Progenitor cell of endocrine pancreas (in vitro differentiated cells): ENCODE data around the gene TEX14. TPM values are rescaled to one million over a fixed set of nuclear protein-coding genes. Genes with fewer than 3 reads are reported as not detected.
A peak's percentile ranks its signal among the peaks of the same experiment; 100 is the strongest.
"Not testable (repeated sequence)": the region's sequence is repeated elsewhere in the genome, so short reads cannot be mapped to it uniquely, and the experiment has no call there.

Source experiments
- DNase-seq: peaks from one replicate; pipeline ENCODE4 v3.0.0; 2021; ENCODE audit warnings: low spot score; ENCODE audit not compliant: unreplicated experiment
- H3K27ac Mint-ChIP-seq: 2 replicates; pipeline ENCODE4 v1.8.0; 2021; ENCODE audit warnings: mild to moderate bottlenecking, moderate library complexity, mixed read lengths
- H3K27me3 Mint-ChIP-seq: 2 replicates; pipeline ENCODE4 v1.8.0; 2021; ENCODE audit warnings: mixed read lengths
- H3K36me3 Mint-ChIP-seq: 2 replicates; pipeline ENCODE4 v1.8.0; 2022; ENCODE audit warnings: mixed read lengths; ENCODE audit not compliant: insufficient read depth
- H3K4me1 Mint-ChIP-seq: 2 replicates; pipeline ENCODE4 v1.8.0; 2021; ENCODE audit warnings: low read depth, mixed read lengths
- H3K4me3 Mint-ChIP-seq: 2 replicates; pipeline ENCODE4 v1.8.0; 2021; ENCODE audit warnings: low read depth, mild to moderate bottlenecking, moderate library complexity, mixed read lengths
- H3K9me3 Mint-ChIP-seq: 2 replicates; pipeline ENCODE4 v1.8.0; 2021; ENCODE audit warnings: low read depth, mixed read lengths
- CTCF ChIP-seq: fragments of 200-600 bp; sonication (generic); IDR thresholded peaks from one replicate; pipeline ENCODE4 v1.5.0; 2021; ENCODE audit warnings: antibody characterized with exemption, mild to moderate bottlenecking; ENCODE audit not compliant: unreplicated experiment
- total RNA-seq: library from RNA; stranded (reverse); gene quantifications from 2 replicates; pipeline ENCODE4 v1.2.1, GENCODE V29; 2021

TEX14 gene
- total RNA-seq, 1 donor from 2014 or later: 0.22 TPM

- peak; percentile 56 for DNase-seq
- Mint-ChIP-seq H3K4me1 (peaks cover 10% of the 10 kb centered on the region), H3K27me3 (no peaks in the 10 kb centered on the region), H3K4me3 (peak overlapping the region; percentile 77), H3K9me3 (peaks cover 4% of the 10 kb centered on the region), H3K36me3 (no peaks in the 10 kb centered on the region), H3K27ac (peak overlapping the region; percentile 100)
- no peak for TF ChIP-seq CTCF
Observed at GRCh38 chr17:58658804-58659713, 32.8 kb downstream of the TEX14 start.

- H3K9me3 Mint-ChIP-seq, H3K27me3 Mint-ChIP-seq, H3K36me3 Mint-ChIP-seq, H3K4me1 Mint-ChIP-seq, DNase-seq: not testable (repeated sequence)
- H3K4me3 Mint-ChIP-seq: peak overlapping the region; percentile 77
- H3K27ac Mint-ChIP-seq: peak overlapping the region; percentile 100
Observed at GRCh38 chr17:58657962-58658803, 33.7 kb downstream of the TEX14 start.

- H3K27ac Mint-ChIP-seq: no peak overlapping the region
- H3K36me3 Mint-ChIP-seq: no peaks in the 10 kb centered on the region
- H3K9me3 Mint-ChIP-seq: no peaks in the 10 kb centered on the region
- no peak for TF ChIP-seq CTCF
- H3K4me1 Mint-ChIP-seq: no peaks in the 10 kb centered on the region
- H3K27me3 Mint-ChIP-seq: no peaks in the 10 kb centered on the region
- H3K4me3 Mint-ChIP-seq: no peak overlapping the region
- DNase-seq: no peak
Observed at GRCh38 chr17:58648236-58648635, 43.6 kb downstream of the TEX14 start.

DNA sequence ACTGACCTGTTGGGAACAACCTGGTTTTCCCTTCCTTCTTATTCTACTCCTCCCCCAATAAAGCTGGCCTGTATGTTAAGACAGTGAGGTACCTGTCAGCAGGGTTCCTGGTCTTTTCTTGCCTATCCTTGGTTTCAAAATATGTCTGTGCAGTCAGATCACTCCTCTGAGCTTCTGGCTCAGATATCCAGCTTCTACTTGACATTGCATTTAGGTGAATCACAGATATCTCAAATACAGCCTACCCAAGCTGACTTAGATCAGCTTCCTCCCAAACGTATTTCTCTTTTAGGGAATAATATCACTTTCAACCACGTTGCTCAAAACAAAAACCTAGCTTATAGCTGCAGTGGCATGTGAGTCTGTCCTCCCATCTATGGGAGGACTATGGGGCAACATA, 48.7 kb downstream of the TEX14 start:
- no peaks in the 10 kb centered on the region for H3K9me3 Mint-ChIP-seq

DNA sequence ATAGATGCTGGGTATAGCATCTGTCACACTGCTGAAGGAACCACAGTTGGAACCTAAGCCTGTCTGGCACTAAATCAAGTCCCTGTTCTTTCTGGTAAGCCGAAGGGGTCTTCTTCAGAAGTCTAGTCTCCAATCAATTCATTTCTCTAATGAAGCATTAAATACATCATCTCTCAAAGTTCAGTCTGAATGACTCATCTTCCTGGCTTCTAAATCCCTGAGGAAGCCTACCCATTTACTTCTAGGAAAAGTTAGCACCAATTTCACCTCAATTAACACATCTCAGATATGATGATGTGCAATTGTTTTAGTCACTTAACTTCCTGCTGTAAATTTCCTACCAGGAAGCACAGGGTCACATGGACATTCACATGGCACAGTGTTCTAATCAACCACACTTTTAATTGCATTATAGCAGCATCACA, 49.9 kb downstream of the TEX14 start:
- no peaks in the 10 kb centered on the region for H3K36me3 Mint-ChIP-seq
- no peaks in the 10 kb centered on the region for H3K9me3 Mint-ChIP-seq
- no peak for TF ChIP-seq CTCF
- no peak overlapping the region for H3K27ac Mint-ChIP-seq
- peaks cover 3% of the 10 kb centered on the region for H3K27me3 Mint-ChIP-seq
- DNase-seq: no peak
- H3K4me3 Mint-ChIP-seq: no peak overlapping the region
- H3K4me1 Mint-ChIP-seq: no peaks in the 10 kb centered on the region

More for the DNA sequence above, 48.7 kb downstream of the TEX14 start:
- no peak overlapping the region for H3K4me3 Mint-ChIP-seq
- TF ChIP-seq CTCF: no peak
- H3K27me3 Mint-ChIP-seq: peaks cover 3% of the 10 kb centered on the region
- no peaks in the 10 kb centered on the region for H3K4me1 Mint-ChIP-seq
- no peaks in the 10 kb centered on the region for H3K36me3 Mint-ChIP-seq
- H3K27ac Mint-ChIP-seq: no peak overlapping the region
- DNase-seq: no peak
